Measurements from ENCODE around the gene KIFAP3. TPM values are rescaled to one million over a fixed set of nuclear protein-coding genes. Genes with fewer than 3 reads are reported as not detected.

The KIFAP3 gene
- total RNA-seq, 1 donor from 2014 or later: 7.7 TPM

DNA sequence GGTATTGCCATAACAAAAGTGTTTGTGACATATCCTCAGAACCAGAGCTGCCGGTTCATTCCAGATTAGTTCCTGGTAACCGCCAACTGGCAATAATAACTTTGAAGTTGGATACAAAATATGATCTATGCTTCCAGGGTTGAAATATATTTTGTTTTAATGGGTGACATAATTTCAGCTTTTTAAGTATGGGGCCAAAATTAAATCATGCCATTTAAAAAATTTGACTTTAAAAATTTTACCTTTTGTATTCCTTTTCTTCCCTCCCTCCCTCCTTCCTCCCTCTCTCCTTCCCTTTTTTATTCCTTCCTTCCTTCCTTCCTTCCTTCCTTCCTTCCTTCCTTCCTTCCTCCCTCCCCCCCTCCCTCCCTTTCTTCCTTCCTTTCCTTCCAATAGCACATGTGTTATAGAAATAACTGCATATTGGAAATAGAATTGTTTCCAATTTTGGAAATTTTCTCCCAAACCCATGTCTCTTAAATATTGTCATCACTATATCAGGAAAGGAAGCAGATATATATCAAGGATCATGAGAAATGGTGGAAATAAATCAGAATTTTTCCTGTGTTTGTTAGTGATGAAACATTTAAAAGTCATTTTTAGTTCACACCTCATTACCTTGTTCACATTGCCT, 12.0 kb upstream of the KIFAP3 start:
- H3K4me3 ChIP-seq: no peak overlapping the region
- H3K9me3 ChIP-seq (ENCODE audit: low read depth): no peaks in the 10 kb centered on the region
- H2AFZ ChIP-seq (replicated peaks): no peak overlapping the region
- H3K4me1 ChIP-seq: no peaks in the 10 kb centered on the region
- no peaks in the 10 kb centered on the region for H3K36me3 ChIP-seq
- no peak overlapping the region for H3K4me2 ChIP-seq
- H3K27me3 ChIP-seq: no peaks in the 10 kb centered on the region
- Mint-ChIP-seq H3K9me3 (no peaks in the 10 kb centered on the region), H3K4me3 (no peak overlapping the region), H3K27me3 (ENCODE audit: insufficient read depth, low read depth) (no peaks in the 10 kb centered on the region), H3K36me3 (no peaks in the 10 kb centered on the region), H3K4me1 (no peaks in the 10 kb centered on the region), H3K27ac (no peak overlapping the region)
- H3F3A ChIP-seq (ENCODE audit: low read depth): no peaks in the 10 kb centered on the region
- H4K20me1 ChIP-seq (ENCODE audit: low read depth): no peaks in the 10 kb centered on the region
- H3K27ac ChIP-seq: no peak overlapping the region
- no peaks in the 10 kb centered on the region for H3K79me2 ChIP-seq (ENCODE audit: low read depth)
- no peak for TF ChIP-seq EZH2phosphoT487 (IDR thresholded peaks at IDR 0.05)
- TF ChIP-seq, protein P1, sequence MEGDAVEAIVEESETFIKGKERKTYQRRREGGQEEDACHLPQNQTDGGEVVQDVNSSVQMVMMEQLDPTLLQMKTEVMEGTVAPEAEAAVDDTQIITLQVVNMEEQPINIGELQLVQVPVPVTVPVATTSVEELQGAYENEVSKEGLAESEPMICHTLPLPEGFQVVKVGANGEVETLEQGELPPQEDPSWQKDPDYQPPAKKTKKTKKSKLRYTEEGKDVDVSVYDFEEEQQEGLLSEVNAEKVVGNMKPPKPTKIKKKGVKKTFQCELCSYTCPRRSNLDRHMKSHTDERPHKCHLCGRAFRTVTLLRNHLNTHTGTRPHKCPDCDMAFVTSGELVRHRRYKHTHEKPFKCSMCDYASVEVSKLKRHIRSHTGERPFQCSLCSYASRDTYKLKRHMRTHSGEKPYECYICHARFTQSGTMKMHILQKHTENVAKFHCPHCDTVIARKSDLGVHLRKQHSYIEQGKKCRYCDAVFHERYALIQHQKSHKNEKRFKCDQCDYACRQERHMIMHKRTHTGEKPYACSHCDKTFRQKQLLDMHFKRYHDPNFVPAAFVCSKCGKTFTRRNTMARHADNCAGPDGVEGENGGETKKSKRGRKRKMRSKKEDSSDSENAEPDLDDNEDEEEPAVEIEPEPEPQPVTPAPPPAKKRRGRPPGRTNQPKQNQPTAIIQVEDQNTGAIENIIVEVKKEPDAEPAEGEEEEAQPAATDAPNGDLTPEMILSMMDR (IDR thresholded peaks at IDR 0.05): no peak
- TF ChIP-seq EZH2 (IDR thresholded peaks at IDR 0.05): no peak
- H3K9ac ChIP-seq: no peak overlapping the region
- DNase-seq (ENCODE audit: low spot score): no peak

DNA sequence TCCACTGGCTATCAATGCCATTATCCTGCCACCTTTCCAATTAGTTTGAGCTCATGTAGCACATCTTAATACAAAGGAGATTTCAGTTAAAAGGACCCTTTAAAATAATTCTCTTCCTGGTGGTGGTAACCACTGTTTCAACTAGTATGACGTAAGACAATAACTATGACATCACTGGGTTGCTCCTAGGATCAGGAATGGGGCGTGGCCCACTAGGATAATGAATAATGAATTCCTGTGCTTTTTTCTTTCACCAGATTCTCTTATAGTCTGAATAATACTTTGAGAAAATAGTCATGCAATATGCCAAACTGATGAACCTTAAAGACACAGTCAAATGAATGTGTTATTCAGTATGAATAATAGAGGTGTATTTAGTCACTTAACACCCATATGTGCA, 10.6 kb upstream of the KIFAP3 start:
- Histone ChIP-seq H3K4me3 (no peak overlapping the region), H3K4me1 (no peaks in the 10 kb centered on the region), H3K79me2 (ENCODE audit: low read depth) (no peaks in the 10 kb centered on the region), H3F3A (ENCODE audit: low read depth) (no peaks in the 10 kb centered on the region), H3K9me3 (ENCODE audit: low read depth) (no peaks in the 10 kb centered on the region), H4K20me1 (ENCODE audit: low read depth) (no peaks in the 10 kb centered on the region), H3K4me2 (no peak overlapping the region), H3K36me3 (no peaks in the 10 kb centered on the region), H3K27ac (no peak overlapping the region), H3K27me3 (no peaks in the 10 kb centered on the region), H2AFZ (replicated peaks) (no peak overlapping the region), H3K9ac (no peak overlapping the region)
- H3K27me3 Mint-ChIP-seq (ENCODE audit: insufficient read depth, low read depth): no peaks in the 10 kb centered on the region
- no peak overlapping the region for H3K27ac Mint-ChIP-seq
- no peak overlapping the region for H3K4me3 Mint-ChIP-seq
- no peaks in the 10 kb centered on the region for H3K36me3 Mint-ChIP-seq
- no peak for DNase-seq (ENCODE audit: low spot score)
- H3K4me1 Mint-ChIP-seq: no peaks in the 10 kb centered on the region
- H3K9me3 Mint-ChIP-seq: no peaks in the 10 kb centered on the region
- no peak for TF ChIP-seq EZH2 (IDR thresholded peaks at IDR 0.05)
- TF ChIP-seq EZH2phosphoT487 (IDR thresholded peaks at IDR 0.05): no peak
- TF ChIP-seq, protein P1 (IDR thresholded peaks at IDR 0.05): no peak

DNA sequence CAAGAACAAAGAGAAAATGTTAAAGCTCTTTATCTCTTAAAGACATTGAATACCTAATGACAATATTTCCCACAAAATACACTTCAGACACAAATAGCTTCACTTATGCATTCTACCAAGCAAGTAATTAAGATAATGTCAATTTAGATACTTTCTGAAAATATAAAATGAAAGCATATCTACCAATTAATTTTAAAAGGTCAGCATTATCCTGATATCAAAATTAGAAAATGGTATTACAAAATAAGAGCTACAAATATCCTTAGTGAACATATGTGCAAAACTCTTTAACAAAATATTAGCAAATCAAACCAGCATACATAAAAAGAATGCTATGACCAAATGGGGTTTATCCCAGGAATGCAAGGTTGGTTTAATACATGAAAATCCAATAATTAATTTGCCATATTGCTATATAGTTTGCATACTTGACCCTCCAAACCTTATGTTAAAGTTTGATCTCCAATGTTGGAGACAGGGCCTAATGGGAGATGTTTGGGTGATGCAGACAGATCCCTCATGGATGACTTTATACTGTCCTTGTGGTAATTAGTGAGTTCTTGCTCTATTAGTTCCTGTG, 4.2 kb upstream of the KIFAP3 start:
- H3K4me3 Mint-ChIP-seq: no peak overlapping the region
- H2AFZ ChIP-seq (replicated peaks): no peak overlapping the region

More for the DNA sequence above, 4.2 kb upstream of the KIFAP3 start:
- no peak for DNase-seq (ENCODE audit: low spot score)
- Mint-ChIP-seq H3K27ac (no peak overlapping the region), H3K36me3 (no peaks in the 10 kb centered on the region), H3K4me1 (peaks cover 15% of the 10 kb centered on the region), H3K27me3 (ENCODE audit: insufficient read depth, low read depth) (peaks cover 3% of the 10 kb centered on the region), H3K9me3 (peaks cover 4% of the 10 kb centered on the region)
- TF ChIP-seq EZH2phosphoT487 (IDR thresholded peaks at IDR 0.05): no peak
- no peak for TF ChIP-seq EZH2 (IDR thresholded peaks at IDR 0.05)
- TF ChIP-seq, protein P1 (IDR thresholded peaks at IDR 0.05): no peak
- Histone ChIP-seq H3K27ac (no peak overlapping the region), H3K36me3 (no peaks in the 10 kb centered on the region), H3F3A (ENCODE audit: low read depth) (peaks cover 2% of the 10 kb centered on the region), H3K9me3 (ENCODE audit: low read depth) (no peaks in the 10 kb centered on the region), H3K4me1 (peaks cover 4% of the 10 kb centered on the region), H3K4me2 (no peak overlapping the region), H4K20me1 (ENCODE audit: low read depth) (no peaks in the 10 kb centered on the region), H3K4me3 (no peak overlapping the region), H3K79me2 (ENCODE audit: low read depth) (no peaks in the 10 kb centered on the region), H3K27me3 (no peaks in the 10 kb centered on the region), H3K9ac (no peak overlapping the region)

Measured in neural progenitor cell (in vitro differentiated cells).